ENCODE data around the gene FIGNL2. TPM values are rescaled to one million over a fixed set of nuclear protein-coding genes. Genes with fewer than 3 reads are reported as not detected.

FIGNL2 gene
- total and polyA plus RNA-seq, 2 experiments from 2014 or later: 1.1 to 5.2 TPM

- no peak for TF ChIP-seq ZNF462 (CRISPR knock-in tag; IDR thresholded peaks at IDR 0.05)
- TF ChIP-seq, protein P1, sequence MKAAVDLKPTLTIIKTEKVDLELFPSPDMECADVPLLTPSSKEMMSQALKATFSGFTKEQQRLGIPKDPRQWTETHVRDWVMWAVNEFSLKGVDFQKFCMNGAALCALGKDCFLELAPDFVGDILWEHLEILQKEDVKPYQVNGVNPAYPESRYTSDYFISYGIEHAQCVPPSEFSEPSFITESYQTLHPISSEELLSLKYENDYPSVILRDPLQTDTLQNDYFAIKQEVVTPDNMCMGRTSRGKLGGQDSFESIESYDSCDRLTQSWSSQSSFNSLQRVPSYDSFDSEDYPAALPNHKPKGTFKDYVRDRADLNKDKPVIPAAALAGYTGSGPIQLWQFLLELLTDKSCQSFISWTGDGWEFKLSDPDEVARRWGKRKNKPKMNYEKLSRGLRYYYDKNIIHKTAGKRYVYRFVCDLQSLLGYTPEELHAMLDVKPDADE (IDR thresholded peaks at IDR 0.05): no peak
- no peak for TF ChIP-seq EZH2 (IDR thresholded peaks at IDR 0.05; ENCODE audit: low read depth, unreplicated experiment)
- TF ChIP-seq, protein P2, sequence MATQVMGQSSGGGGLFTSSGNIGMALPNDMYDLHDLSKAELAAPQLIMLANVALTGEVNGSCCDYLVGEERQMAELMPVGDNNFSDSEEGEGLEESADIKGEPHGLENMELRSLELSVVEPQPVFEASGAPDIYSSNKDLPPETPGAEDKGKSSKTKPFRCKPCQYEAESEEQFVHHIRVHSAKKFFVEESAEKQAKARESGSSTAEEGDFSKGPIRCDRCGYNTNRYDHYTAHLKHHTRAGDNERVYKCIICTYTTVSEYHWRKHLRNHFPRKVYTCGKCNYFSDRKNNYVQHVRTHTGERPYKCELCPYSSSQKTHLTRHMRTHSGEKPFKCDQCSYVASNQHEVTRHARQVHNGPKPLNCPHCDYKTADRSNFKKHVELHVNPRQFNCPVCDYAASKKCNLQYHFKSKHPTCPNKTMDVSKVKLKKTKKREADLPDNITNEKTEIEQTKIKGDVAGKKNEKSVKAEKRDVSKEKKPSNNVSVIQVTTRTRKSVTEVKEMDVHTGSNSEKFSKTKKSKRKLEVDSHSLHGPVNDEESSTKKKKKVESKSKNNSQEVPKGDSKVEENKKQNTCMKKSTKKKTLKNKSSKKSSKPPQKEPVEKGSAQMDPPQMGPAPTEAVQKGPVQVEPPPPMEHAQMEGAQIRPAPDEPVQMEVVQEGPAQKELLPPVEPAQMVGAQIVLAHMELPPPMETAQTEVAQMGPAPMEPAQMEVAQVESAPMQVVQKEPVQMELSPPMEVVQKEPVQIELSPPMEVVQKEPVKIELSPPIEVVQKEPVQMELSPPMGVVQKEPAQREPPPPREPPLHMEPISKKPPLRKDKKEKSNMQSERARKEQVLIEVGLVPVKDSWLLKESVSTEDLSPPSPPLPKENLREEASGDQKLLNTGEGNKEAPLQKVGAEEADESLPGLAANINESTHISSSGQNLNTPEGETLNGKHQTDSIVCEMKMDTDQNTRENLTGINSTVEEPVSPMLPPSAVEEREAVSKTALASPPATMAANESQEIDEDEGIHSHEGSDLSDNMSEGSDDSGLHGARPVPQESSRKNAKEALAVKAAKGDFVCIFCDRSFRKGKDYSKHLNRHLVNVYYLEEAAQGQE (IDR thresholded peaks at IDR 0.05; ENCODE audit: unreplicated experiment): no peak
- no peak for TF ChIP-seq ZNF331 (CRISPR knock-in tag; IDR thresholded peaks at IDR 0.05; ENCODE audit: low read depth)
- TF ChIP-seq CREB1 (CRISPR knock-in tag; IDR thresholded peaks at IDR 0.05; ENCODE audit: low read depth): no peak
- no peak for TF ChIP-seq NANOG (IDR thresholded peaks at IDR 0.05; ENCODE audit: borderline replicate concordance)
- TF ChIP-seq POLR2AphosphoS5 (IDR thresholded peaks at IDR 0.05; ENCODE audit: low read depth): no peak
- TF ChIP-seq JUNB (IDR thresholded peaks at IDR 0.05; ENCODE audit: unreplicated experiment): no peak
- no peak for TF ChIP-seq EZH2phosphoT487 (IDR thresholded peaks at IDR 0.05; ENCODE audit: unreplicated experiment)
- no peak for TF ChIP-seq ZNF114 (CRISPR knock-in tag; IDR thresholded peaks at IDR 0.05)
These were observed 12.5 kb upstream of the FIGNL2 start (continued) for GRCh38 chr12:51860986-51861385.
